Activated T-cell treated with anti-CD3 and anti-CD28 coated beads for 1 hour (primary cell): ENCODE data around the gene MCUB.
"Not testable (repeated sequence)": the region's sequence is repeated elsewhere in the genome, so short reads cannot be mapped to it uniquely, and the experiment has no call there.

Experiments used
- DNase-seq: peaks from one replicate; pipeline ENCODE4 v3.0.0-alpha.2; 2020; ENCODE audit warnings: low read depth

Gene MCUB

GRCh38 chr4:109629775-109630174, 69.7 kb downstream of the MCUB start:
- DNase-seq = no peak

- DNase-seq = no peak
These were observed 71.6 kb downstream of the MCUB start for GRCh38 chr4:109631532-109632108.

- no peak for DNase-seq
These were observed 80.6 kb downstream of the MCUB start for GRCh38 chr4:109640644-109641043.

GRCh38 chr4:109645874-109646710, 86.0 kb downstream of the MCUB start:
- no peak for DNase-seq

GRCh38 chr4:109648266-109648996, 88.4 kb downstream of the MCUB start:
- DNase-seq = no peak

- DNase-seq = no peak
These were observed 89.0 kb downstream of the MCUB start for GRCh38 chr4:109648997-109649575.

- no peak for DNase-seq
These were observed 89.8 kb downstream of the MCUB start for GRCh38 chr4:109649872-109650271.

GRCh38 chr4:109655396-109655795, 95.3 kb downstream of the MCUB start:
- no peak for DNase-seq

- no peak for DNase-seq
These were observed 97.9 kb downstream of the MCUB start for GRCh38 chr4:109657854-109658418.

- DNase-seq = no peak
These were observed 98.9 kb downstream of the MCUB start for GRCh38 chr4:109658871-109659410.

- DNase-seq = no peak
These were observed 102.1 kb downstream of the MCUB start for GRCh38 chr4:109662116-109662515.

GRCh38 chr4:109662771-109663170, 102.7 kb downstream of the MCUB start:
- no peak for DNase-seq

GRCh38 chr4:109665783-109666485, 105.9 kb downstream of the MCUB start:
- no peak for DNase-seq

- no peak for DNase-seq
These were observed 111.3 kb downstream of the MCUB start for GRCh38 chr4:109671350-109671749.

- no peak for DNase-seq
These were observed 112.3 kb downstream of the MCUB start for GRCh38 chr4:109672169-109672930.

GRCh38 chr4:109673303-109673702, 113.3 kb downstream of the MCUB start:
- DNase-seq = no peak

GRCh38 chr4:109675181-109675580, 115.1 kb downstream of the MCUB start:
- DNase-seq = no peak

- no peak for DNase-seq
These were observed 115.8 kb downstream of the MCUB start for GRCh38 chr4:109675843-109676242.

- DNase-seq = no peak
These were observed 116.8 kb downstream of the MCUB start for GRCh38 chr4:109676886-109677285.

GRCh38 chr4:109678472-109678871, 118.4 kb downstream of the MCUB start:
- not testable (repeated sequence) for DNase-seq

GRCh38 chr4:109678925-109679324, 118.9 kb downstream of the MCUB start:
- DNase-seq = not testable (repeated sequence)
